HepG2 (cell line): ENCODE results near the gene DDHD1.

Experiments
- HNRNPLL ChIP-seq: fragments of 200-400 bp; formaldehyde crosslinking; IDR thresholded peaks from 2 replicates; pipeline ENCODE4 v1.6.1; 2017; ENCODE audit warnings: mild to moderate bottlenecking, low read depth, low read length; ENCODE audit not compliant: poor library complexity, severe bottlenecking
- POLR2G ChIP-seq: fragments of 200-400 bp; formaldehyde crosslinking; IDR thresholded peaks from 2 replicates; pipeline ENCODE4 v1.6.1; 2018; ENCODE audit warnings: mild to moderate bottlenecking, low read depth, low read length, moderate library complexity
- SMC3 ChIP-seq: IDR thresholded peaks from 2 replicates; pipeline ENCODE4 v1.6.1; 2011; ENCODE audit warnings: low read length, improper control_type of control experiment
- SP1 ChIP-seq, 2 experiments: fragments of 450-650 bp in 1 of 2; sonication (generic) in 1 of 2; formaldehyde crosslinking in 1 of 2; IDR thresholded peaks; 2 replicates each; pipeline versions ENCODE4 v1.4.0 to v1.6.1; 2016 to 2020; ENCODE audit warnings: missing genetic modification reagents in 1 of 2

DNA sequence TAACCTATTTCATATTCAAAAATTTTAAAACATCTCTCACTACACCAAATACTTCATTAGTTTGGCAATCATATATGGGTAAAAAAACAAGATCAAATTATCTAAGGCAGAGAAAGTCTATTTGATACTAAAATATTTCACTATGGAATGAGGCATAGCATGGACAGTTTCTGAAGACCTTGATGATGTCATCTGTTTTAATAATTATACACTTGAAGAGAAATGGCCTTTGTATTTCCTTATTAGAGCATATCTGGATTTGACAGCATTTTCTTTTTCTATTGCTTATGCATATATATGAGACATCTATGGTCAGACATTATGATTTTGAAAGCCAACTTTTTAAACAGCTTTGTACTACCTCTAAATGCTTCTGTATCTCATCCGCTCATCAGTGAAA lies 88.6 kb downstream of the DDHD1 start:
- TF ChIP-seq HNRNPLL: no peak
- TF ChIP-seq POLR2G: no peak
- TF ChIP-seq SMC3: no peak
- no peak for TF ChIP-seq SP1 (IDR thresholded peaks at IDR 0.05)
- no peak for TF ChIP-seq SP1 (CRISPR knock-in tag; IDR thresholded peaks at IDR 0.05)
